Transverse colon (tissue), 4 donors: ENCODE data around the gene PDE1C. TPM values are rescaled to one million over a fixed set of nuclear protein-coding genes. Genes with fewer than 3 reads are reported as not detected.

Experiments
- DNase-seq: peaks from one replicate; pipeline ENCODE4 v3.0.0-alpha.2; 2019
- H3K27ac ChIP-seq, 4 donors: fragments of 200-600 bp; sonication (generic); 2 replicates each; pipeline ENCODE4 v1.5.1; 2016 to 2018; ENCODE audit warnings: inconsistent platforms in 4 of 4
- H3K27me3 ChIP-seq: fragments of 200-600 bp; sonication (generic); 2 replicates; pipeline ENCODE4 v1.5.1; 2017; ENCODE audit warnings: inconsistent platforms
- H3K36me3 ChIP-seq, 4 donors: fragments of 200-600 bp; sonication (generic); 2 replicates each; pipeline ENCODE4 v1.5.1; 2017 to 2019; ENCODE audit warnings: inconsistent platforms in 4 of 4
- H3K4me1 ChIP-seq, 4 donors: fragments of 200-600 bp; sonication (generic); 2 replicates each; pipeline ENCODE4 v1.5.1; 2017 to 2020; ENCODE audit warnings: inconsistent platforms in 4 of 4
- H3K4me3 ChIP-seq, 4 donors: fragments of 200-600 bp; sonication (generic); 1 replicate in 1 of 4; 2 replicates in 3 of 4; pipeline versions ENCODE4 v1.5.1 to v1.6.1; 2017 to 2019; ENCODE audit warnings: inconsistent platforms in 4 of 4
- H3K9me3 ChIP-seq, 2 donors: fragments of 200-600 bp; sonication (generic); 2 replicates each; pipeline ENCODE4 v1.5.1; 2017 to 2019; ENCODE audit warnings: inconsistent platforms in 2 of 2
- EP300 ChIP-seq: sonication (generic); formaldehyde crosslinking; IDR thresholded peaks from one replicate; pipeline ENCODE4 v1.6.1; 2017; ENCODE audit warnings: antibody characterized with exemption, low read depth
- POLR2A ChIP-seq: fragments of 450-650 bp; IDR thresholded peaks from one replicate; pipeline ENCODE4 v1.6.1; 2016; ENCODE audit warnings: antibody characterized with exemption, mild to moderate bottlenecking, moderate library complexity
- POLR2AphosphoS5 ChIP-seq, 3 donors: sonication (generic); formaldehyde crosslinking; IDR thresholded peaks; one replicate each; pipeline ENCODE4 v1.6.1; 2016; ENCODE audit warnings: antibody characterized with exemption in 3 of 3
- WGBS, 2 donors: methylation state at CpG; one replicate each; pipeline ENCODE4 v1.1.5; 2018; ENCODE audit warnings: low coverage in 1 of 2; 5-methylcytosine and 5-hydroxymethylcytosine counted together
- in situ Hi-C, 4 donors: fragments of 200-750 bp; cut with MboI; loops; one replicate each; pipeline versions ENCODE4 v1.15.0 to v1.15.1; 2017; ENCODE audit warnings: low sequenced_read_pairs in 3 of 4, low pct_ligation_motif_present in 1 of 4, low pct_unique_long_range_greater_than_20kb in 1 of 4
- intact Hi-C: fragments of 100-400 bp; cut with DNase I; formaldehyde crosslinking; loops from one replicate; pipeline ENCODE4 v1.15.1; 2023; ENCODE audit warnings: low total_unique reads
- total RNA-seq, 4 donors: library from RNA; depleted of rRNA; stranded (reverse); fragments of >200 nt; gene quantifications; one replicate each; pipeline ENCODE4 v1.1.0, GENCODE V29; 2016
- TF ChIP-seq, protein P1 (sequence below), 5 experiments: fragments of 200-600 bp in 3 of 5; fragments of 450-650 bp in 2 of 5; sonication (generic) in 3 of 5; IDR thresholded peaks; 1 replicate in 2 of 5; 2 replicates in 3 of 5; pipeline ENCODE4 v1.5.1; 2016 to 2017; ENCODE audit warnings: antibody characterized with exemption in 5 of 5, inconsistent platforms in 3 of 5, mild to moderate bottlenecking in 2 of 5, moderate library complexity in 1 of 5

PDE1C gene
- total RNA-seq, 4 donors from 2014 or later, result 1.5 to 8.4 (median 2.9) TPM

GRCh38 chr7:31890198-31890597 is 180.0 kb downstream of the PDE1C start:
- Histone ChIP-seq H3K27ac (no peak overlapping the region), H3K4me1 (no peaks in the 10 kb centered on the region), H3K36me3 (no peaks in the 10 kb centered on the region), H3K4me3 (no peak overlapping the region), H3K27me3 (no peaks in the 10 kb centered on the region), H3K9me3 (no peaks in the 10 kb centered on the region)
- in situ Hi-C loops (no loop called here), intact Hi-C loops (no loop called here)
- TF ChIP-seq POLR2A, result no peak
- no peak for TF ChIP-seq EP300
- TF ChIP-seq, protein P1, sequence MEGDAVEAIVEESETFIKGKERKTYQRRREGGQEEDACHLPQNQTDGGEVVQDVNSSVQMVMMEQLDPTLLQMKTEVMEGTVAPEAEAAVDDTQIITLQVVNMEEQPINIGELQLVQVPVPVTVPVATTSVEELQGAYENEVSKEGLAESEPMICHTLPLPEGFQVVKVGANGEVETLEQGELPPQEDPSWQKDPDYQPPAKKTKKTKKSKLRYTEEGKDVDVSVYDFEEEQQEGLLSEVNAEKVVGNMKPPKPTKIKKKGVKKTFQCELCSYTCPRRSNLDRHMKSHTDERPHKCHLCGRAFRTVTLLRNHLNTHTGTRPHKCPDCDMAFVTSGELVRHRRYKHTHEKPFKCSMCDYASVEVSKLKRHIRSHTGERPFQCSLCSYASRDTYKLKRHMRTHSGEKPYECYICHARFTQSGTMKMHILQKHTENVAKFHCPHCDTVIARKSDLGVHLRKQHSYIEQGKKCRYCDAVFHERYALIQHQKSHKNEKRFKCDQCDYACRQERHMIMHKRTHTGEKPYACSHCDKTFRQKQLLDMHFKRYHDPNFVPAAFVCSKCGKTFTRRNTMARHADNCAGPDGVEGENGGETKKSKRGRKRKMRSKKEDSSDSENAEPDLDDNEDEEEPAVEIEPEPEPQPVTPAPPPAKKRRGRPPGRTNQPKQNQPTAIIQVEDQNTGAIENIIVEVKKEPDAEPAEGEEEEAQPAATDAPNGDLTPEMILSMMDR (IDR thresholded peaks at IDR 0.05), result no peak
- TF ChIP-seq POLR2AphosphoS5 (IDR thresholded peaks at IDR 0.05), result no peak
- 65 to 71% methylated on average over 3 of the region's 3 CpGs for WGBS, 2 donors
- DNase-seq, result peak; percentile 12

DNA sequence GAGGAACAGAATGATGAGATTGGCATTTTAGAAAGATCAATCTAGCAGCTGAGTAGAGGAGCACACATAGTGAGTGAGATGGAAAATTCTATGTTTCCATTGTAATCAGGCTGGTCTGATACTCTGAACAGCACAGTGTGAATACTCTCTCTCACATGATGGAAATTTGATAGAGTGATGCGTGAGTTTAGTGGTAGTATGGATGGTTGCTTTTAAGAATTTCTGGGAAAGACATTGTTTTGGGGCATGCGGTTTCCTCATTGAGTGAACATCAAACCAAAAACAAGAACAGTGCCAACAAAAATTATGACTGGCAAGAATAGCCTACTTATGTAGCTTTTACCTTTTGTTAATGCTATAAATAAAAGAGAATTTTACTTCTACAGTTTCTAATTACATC is 183.2 kb downstream of the PDE1C start:
- no peaks in the 10 kb centered on the region for H3K27me3 ChIP-seq
- in situ Hi-C loops, result no loop called here
- 81 to 90% methylated on average over 2 of the region's 2 CpGs for WGBS, 2 donors
- intact Hi-C loops, result no loop called here
- no peak for DNase-seq
- no peak for TF ChIP-seq POLR2AphosphoS5 (IDR thresholded peaks at IDR 0.05)
- TF ChIP-seq, protein P1 (IDR thresholded peaks at IDR 0.05), result no peak
- TF ChIP-seq POLR2A, result no peak
- no peak for TF ChIP-seq EP300
- no peaks in the 10 kb centered on the region for H3K9me3 ChIP-seq
- no peak overlapping the region for H3K4me3 ChIP-seq
- H3K27ac ChIP-seq, result no peak overlapping the region
- H3K4me1 ChIP-seq, result peaks cover 0 to 12% (median 0%) of the 10 kb centered on the region in 4 donors
- no peaks in the 10 kb centered on the region for H3K36me3 ChIP-seq

DNA sequence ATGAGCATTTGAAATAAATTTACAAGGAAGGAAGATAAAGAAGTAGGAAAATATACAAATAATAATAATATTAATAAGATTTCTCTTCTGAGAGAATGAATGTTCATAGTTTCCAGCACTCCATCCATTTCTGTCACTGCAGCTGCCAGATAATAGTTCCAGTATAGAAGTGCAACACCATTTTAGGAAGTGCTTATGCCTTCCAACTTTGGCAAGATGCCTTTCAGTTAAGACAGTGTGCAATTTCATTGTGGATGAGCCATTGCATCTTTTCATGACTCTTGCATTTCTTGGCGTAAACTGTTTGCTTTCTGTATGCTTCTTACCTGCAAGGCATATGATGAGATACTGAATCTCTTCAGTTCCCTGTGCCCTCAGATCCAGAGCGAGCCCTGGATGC is 185.0 kb downstream of the PDE1C start:
- Histone ChIP-seq H3K4me1 (peaks cover 0 to 12% (median 0%) of the 10 kb centered on the region in 4 donors), H3K27me3 (no peaks in the 10 kb centered on the region), H3K27ac (peak overlapping the region in 1 of 4 donors; percentile 25), H3K36me3 (no peaks in the 10 kb centered on the region), H3K4me3 (no peak overlapping the region), H3K9me3 (no peaks in the 10 kb centered on the region)
- no peak for TF ChIP-seq POLR2AphosphoS5 (IDR thresholded peaks at IDR 0.05)
- TF ChIP-seq, protein P1 (IDR thresholded peaks at IDR 0.05), result no peak
- no peak for TF ChIP-seq POLR2A
- TF ChIP-seq EP300, result no peak
- in situ Hi-C loops, result no loop called here
- DNase-seq, result no peak
- WGBS, 2 donors, result 77 to 83% methylated on average over 1 to 2 of the region's 2 CpGs
- intact Hi-C loops, result no loop called here

DNA sequence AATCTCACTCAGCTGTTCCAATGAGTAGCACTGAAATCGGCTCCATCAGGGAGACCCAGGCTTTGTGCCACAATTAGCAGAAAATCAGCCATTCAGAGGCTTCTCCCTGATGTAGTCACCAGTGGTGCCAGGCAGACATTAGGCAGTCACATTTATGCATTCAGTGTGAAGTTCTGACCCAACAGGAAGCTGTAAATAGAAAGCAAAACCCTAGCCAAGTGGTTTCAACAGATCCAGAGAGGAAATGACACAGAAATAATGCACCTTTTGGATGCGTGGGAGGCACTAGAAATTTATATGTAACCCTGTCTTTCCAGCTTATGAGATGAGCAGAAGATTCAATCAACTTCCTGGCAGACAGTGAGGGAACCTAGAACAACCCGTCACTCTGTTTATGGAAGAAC is 186.4 kb downstream of the PDE1C start:
- peak overlapping the region in 3 of 4 donors; percentile 4 to 41 (median 38) for H3K27ac ChIP-seq
- no peaks in the 10 kb centered on the region for H3K9me3 ChIP-seq
- no peaks in the 10 kb centered on the region for H3K27me3 ChIP-seq
- no peak for DNase-seq
- no peak for TF ChIP-seq POLR2AphosphoS5 (IDR thresholded peaks at IDR 0.05)
- no peak for TF ChIP-seq POLR2A
- TF ChIP-seq, protein P1 (IDR thresholded peaks at IDR 0.05), result no peak
- no peak for TF ChIP-seq EP300
- peaks cover 0 to 12% (median 0%) of the 10 kb centered on the region in 4 donors for H3K4me1 ChIP-seq
- intact Hi-C loops (no loop called here), in situ Hi-C loops (no loop called here)
- 20 to 44% methylated on average over 2 to 3 of the region's 3 CpGs for WGBS, 2 donors
- no peaks in the 10 kb centered on the region for H3K36me3 ChIP-seq
- no peak overlapping the region for H3K4me3 ChIP-seq
